Stimulated activated CD8-positive, alpha-beta memory T cell treated with anti-CD3 and anti-CD28 coated beads, Interleukin-12 subunit alpha, Interleukin-12 subunit beta, amount 100 ng/mL, for 1 hour (primary cell): ENCODE measurements around the gene PGAP6.
"Not testable (repeated sequence)": the region's sequence is repeated elsewhere in the genome, so short reads cannot be mapped to it uniquely, and the experiment has no call there.

Experiments used
- DNase-seq: peaks from one replicate; pipeline ENCODE4 v3.0.0-alpha.2; 2020; ENCODE audit warnings: low read depth

Gene PGAP6

GRCh38 chr16:400061-400591 lies 18.3 kb upstream of the PGAP6 start:
- DNase-seq, result no peak

- DNase-seq, result no peak
Observed at GRCh38 chr16:399340-400019, 17.7 kb upstream of the PGAP6 start.

GRCh38 chr16:398561-399339 lies 17.0 kb upstream of the PGAP6 start:
- DNase-seq, result no peak

GRCh38 chr16:397736-398332 lies 16.1 kb upstream of the PGAP6 start:
- DNase-seq, result no peak

GRCh38 chr16:397135-397661 lies 15.4 kb upstream of the PGAP6 start, which contains the start of gene NME4:
Gene NME4, plus strand, starts transcription at chr16:397199. Its CDS starts 24 bp downstream, at chr16:397223.
- no peak for DNase-seq

- no peak for DNase-seq
Observed at GRCh38 chr16:396605-397004, 14.8 kb upstream of the PGAP6 start.

- no peak for DNase-seq
Observed at GRCh38 chr16:396199-396598, 14.4 kb upstream of the PGAP6 start.

GRCh38 chr16:392450-393030 lies 10.8 kb upstream of the PGAP6 start:
- DNase-seq, result no peak

- peak; percentile 55 for DNase-seq
Observed at GRCh38 chr16:391885-392335, 10.1 kb upstream of the PGAP6 start.

- no peak for DNase-seq
Observed at GRCh38 chr16:389352-389751, 7.6 kb upstream of the PGAP6 start.

GRCh38 chr16:387761-388666 lies 6.2 kb upstream of the PGAP6 start:
- DNase-seq, result not testable (repeated sequence)

- DNase-seq, result no peak
Observed at GRCh38 chr16:386641-387156, 4.9 kb upstream of the PGAP6 start.

GRCh38 chr16:383326-384051 lies 1.7 kb upstream of the PGAP6 start:
- peak; percentile 22 for DNase-seq

- no peak for DNase-seq
Observed at GRCh38 chr16:381012-381788, 578 bp downstream of the PGAP6 start.

GRCh38 chr16:380762-381011 lies 1.1 kb downstream of the PGAP6 start:
- no peak for DNase-seq

- no peak for DNase-seq
Observed at GRCh38 chr16:379961-380761, 1.6 kb downstream of the PGAP6 start.

- DNase-seq, result no peak
Observed at GRCh38 chr16:379183-379960, 2.4 kb downstream of the PGAP6 start.

- no peak for DNase-seq
Observed at GRCh38 chr16:378821-379182, 3.0 kb downstream of the PGAP6 start.
